ENCODE results near the gene ABLIM2. TPM values are rescaled to one million over a fixed set of nuclear protein-coding genes. Genes with fewer than 3 reads are reported as not detected.

ABLIM2 gene
- total and polyA plus RNA-seq, 2 of the 4 experiments (the other 2 are of a cell fraction) = under 0.01 to 0.10 TPM

- Histone ChIP-seq H3K9me1 (ENCODE audit: insufficient read depth, low read length) (no peaks in the 10 kb centered on the region), H3K4me2 (ENCODE audit: low read depth, low read length) (no peak overlapping the region), H2AK5ac (ENCODE audit: low read depth, low read length) (no peak overlapping the region), H3K27ac (ENCODE audit: insufficient read depth, low read length) (no peak overlapping the region), H3K36me3 (ENCODE audit: control insufficient read depth, insufficient read depth, low read length) (no peaks in the 10 kb centered on the region), H3K56ac (ENCODE audit: extremely low read depth, insufficient read depth, low read length) (no peak overlapping the region), H4K8ac (ENCODE audit: low read depth in 2 of 2, low read length in 2 of 2) (no peak overlapping the region), H2AK9ac (replicated peaks; ENCODE audit: low read depth, low read length, poor library complexity) (no peak overlapping the region), H2BK120ac (ENCODE audit: low read depth, low read length) (no peak overlapping the region), H3K4me3 (ENCODE audit: insufficient read depth, low read depth, low read length) (no peak overlapping the region), H4K91ac (ENCODE audit: insufficient read depth, low read depth, low read length) (no peak overlapping the region), H3K4me1 (ENCODE audit: control insufficient read depth, insufficient read depth, low read length) (no peaks in the 10 kb centered on the region), H3K9me3 (ENCODE audit: control insufficient read depth, insufficient read depth, low read length) (peaks cover 2% of the 10 kb centered on the region; the same call in 1 of the 2 replicates), H3K23ac (ENCODE audit: low read depth, low read length) (no peak overlapping the region), H3K14ac (replicated peaks; ENCODE audit: low read depth, low read length) (no peak overlapping the region), H4K5ac (ENCODE audit: low read depth, low read length) (no peak overlapping the region), H2AFZ (replicated peaks; ENCODE audit: low read length, poor library complexity) (no peak overlapping the region), H2BK15ac (ENCODE audit: low read depth, low read length) (no peak overlapping the region), H3K27me3 (ENCODE audit: control insufficient read depth, insufficient read depth, low read length) (peaks cover 58% of the 10 kb centered on the region), H2BK20ac (ENCODE audit: low read depth, low read length) (no peak overlapping the region), H3K79me1 (ENCODE audit: low read depth in 1 of 2, low read length in 2 of 2) (no peaks in the 10 kb centered on the region), H3K9ac (ENCODE audit: low read depth, low read length) (no peak overlapping the region), H2BK5ac (ENCODE audit: low read depth, low read length, poor library complexity, severe bottlenecking) (no peak overlapping the region), H3K4ac (ENCODE audit: low read depth, low read length) (no peak overlapping the region), H3K18ac (ENCODE audit: low read depth, low read length) (no peak overlapping the region), H4K20me1 (ENCODE audit: insufficient read depth, low read length) (no peaks in the 10 kb centered on the region)
- ChIA-PET CTCF (no interaction called here), POLR2A (ENCODE audit: unreplicated experiment) (no interaction called here)
- dilution Hi-C loops (cut with HindIII; ENCODE audit: low sequenced_read_pairs, unreplicated experiment) = no loop called here
- ATAC-seq (ENCODE audit: low read depth) (no peak), DNase-seq (no peak)
- intact Hi-C loops (cut with micrococcal nuclease) = no loop called here
- TF ChIP-seq CHD1 (IDR thresholded peaks at IDR 0.05; ENCODE audit: low read depth, low read length) = no peak
- TF ChIP-seq POLR2A (IDR thresholded peaks at IDR 0.05; ENCODE audit: low read depth, low read length) = no peak
- TF ChIP-seq RCOR1 (IDR thresholded peaks at IDR 0.05; ENCODE audit: insufficient replicate concordance, low read length) = no peak
- TF ChIP-seq SMC3 (IDR thresholded peaks at IDR 0.05; ENCODE audit: low read depth, low read length) = no peak
- TF ChIP-seq USF2 (IDR thresholded peaks at IDR 0.05; ENCODE audit: low read depth, low read length) = no peak
- TF ChIP-seq MAZ (IDR thresholded peaks at IDR 0.05; ENCODE audit: borderline replicate concordance, low read depth, low read length) = no peak
- TF ChIP-seq RAD21 (IDR thresholded peaks at IDR 0.05; ENCODE audit: low read length) = no peak
- no peak for TF ChIP-seq MXI1 (IDR thresholded peaks at IDR 0.05; ENCODE audit: borderline replicate concordance, low read depth, low read length)
- TF ChIP-seq RFX5 (IDR thresholded peaks at IDR 0.05; ENCODE audit: low read depth, low read length) = no peak
- 100% methylated on average over 2 of the region's 9 CpGs; no CpG with 5 or more reads in 1 of the 2 experiments for WGBS, 2 experiments (ENCODE audit: extremely low coverage in 2 of 2, insufficient read length in 1 of 2)
- BruUV-seq (replicated peaks) = no TSS peak
- in situ Hi-C loops (cut with MboI; ENCODE audit: low sequenced_read_pairs) = no loop called here
Observed at GRCh38 chr4:8141935-8142334, 16.7 kb downstream of the ABLIM2 start.
